ENCODE results near the gene CAMK1D.

Gene CAMK1D

GRCh38 chr10:12377658-12378290, 28.4 kb downstream of the CAMK1D start:
- no peaks in the 10 kb centered on the region for H3K9me3 Mint-ChIP-seq (ENCODE audit: low read depth)
- H3K36me3 Mint-ChIP-seq = peaks cover 3% of the 10 kb centered on the region
- H3K27ac Mint-ChIP-seq = no peak overlapping the region
- H3K4me1 Mint-ChIP-seq (ENCODE audit: low read depth) = peaks cover 14% of the 10 kb centered on the region
- no peak overlapping the region for H3K4me3 Mint-ChIP-seq
- no peaks in the 10 kb centered on the region for H3K27me3 Mint-ChIP-seq

GRCh38 chr10:12380999-12381398, 31.7 kb downstream of the CAMK1D start:
- Mint-ChIP-seq H3K4me3 (no peak overlapping the region), H3K27me3 (no peaks in the 10 kb centered on the region), H3K27ac (no peak overlapping the region), H3K9me3 (ENCODE audit: low read depth) (no peaks in the 10 kb centered on the region), H3K36me3 (peaks cover 12% of the 10 kb centered on the region), H3K4me1 (ENCODE audit: low read depth) (peaks cover 16% of the 10 kb centered on the region)

GRCh38 chr10:12381536-12382156, 32.3 kb downstream of the CAMK1D start:
- no peaks in the 10 kb centered on the region for H3K27me3 Mint-ChIP-seq
- peak overlapping the region; percentile 72 for H3K27ac Mint-ChIP-seq
- no peaks in the 10 kb centered on the region for H3K9me3 Mint-ChIP-seq (ENCODE audit: low read depth)
- peaks cover 16% of the 10 kb centered on the region for H3K4me1 Mint-ChIP-seq (ENCODE audit: low read depth)
- peaks cover 12% of the 10 kb centered on the region for H3K36me3 Mint-ChIP-seq
- H3K4me3 Mint-ChIP-seq = no peak overlapping the region

- Mint-ChIP-seq H3K9me3 (ENCODE audit: low read depth) (no peaks in the 10 kb centered on the region), H3K27ac (no peak overlapping the region), H3K36me3 (peaks cover 12% of the 10 kb centered on the region), H3K4me3 (no peak overlapping the region), H3K27me3 (no peaks in the 10 kb centered on the region), H3K4me1 (ENCODE audit: low read depth) (peaks cover 13% of the 10 kb centered on the region)
Measured at GRCh38 chr10:12382157-12382548, 32.8 kb downstream of the CAMK1D start.

- Mint-ChIP-seq H3K4me3 (no peak overlapping the region), H3K9me3 (ENCODE audit: low read depth) (no peaks in the 10 kb centered on the region), H3K27ac (peak overlapping the region; percentile 23), H3K27me3 (no peaks in the 10 kb centered on the region), H3K4me1 (ENCODE audit: low read depth) (peaks cover 17% of the 10 kb centered on the region), H3K36me3 (peaks cover 11% of the 10 kb centered on the region)
Measured at GRCh38 chr10:12382956-12383531, 33.7 kb downstream of the CAMK1D start.

- Mint-ChIP-seq H3K36me3 (peaks cover 11% of the 10 kb centered on the region), H3K27ac (no peak overlapping the region), H3K9me3 (ENCODE audit: low read depth) (no peaks in the 10 kb centered on the region), H3K27me3 (no peaks in the 10 kb centered on the region), H3K4me3 (no peak overlapping the region), H3K4me1 (ENCODE audit: low read depth) (peaks cover 29% of the 10 kb centered on the region)
Measured at GRCh38 chr10:12384906-12385305, 35.6 kb downstream of the CAMK1D start.

- H3K4me3 Mint-ChIP-seq = no peak overlapping the region
- peaks cover 9% of the 10 kb centered on the region for H3K36me3 Mint-ChIP-seq
- H3K4me1 Mint-ChIP-seq (ENCODE audit: low read depth) = peaks cover 26% of the 10 kb centered on the region
- H3K9me3 Mint-ChIP-seq (ENCODE audit: low read depth) = no peaks in the 10 kb centered on the region
- H3K27me3 Mint-ChIP-seq = no peaks in the 10 kb centered on the region
- H3K27ac Mint-ChIP-seq = no peak overlapping the region
Measured at GRCh38 chr10:12387561-12388210, 38.3 kb downstream of the CAMK1D start.

GRCh38 chr10:12388671-12389070, 39.3 kb downstream of the CAMK1D start:
- no peak overlapping the region for H3K4me3 Mint-ChIP-seq
- H3K36me3 Mint-ChIP-seq = peaks cover 7% of the 10 kb centered on the region
- peak overlapping the region; percentile 19 for H3K27ac Mint-ChIP-seq
- H3K9me3 Mint-ChIP-seq (ENCODE audit: low read depth) = no peaks in the 10 kb centered on the region
- peaks cover 26% of the 10 kb centered on the region for H3K4me1 Mint-ChIP-seq (ENCODE audit: low read depth)
- no peaks in the 10 kb centered on the region for H3K27me3 Mint-ChIP-seq

- H3K4me1 Mint-ChIP-seq (ENCODE audit: low read depth) = peaks cover 28% of the 10 kb centered on the region
- peaks cover 6% of the 10 kb centered on the region for H3K36me3 Mint-ChIP-seq
- H3K4me3 Mint-ChIP-seq = no peak overlapping the region
- H3K27ac Mint-ChIP-seq = no peak overlapping the region
- no peaks in the 10 kb centered on the region for H3K9me3 Mint-ChIP-seq (ENCODE audit: low read depth)
- no peaks in the 10 kb centered on the region for H3K27me3 Mint-ChIP-seq
Measured at GRCh38 chr10:12389154-12389734, 39.9 kb downstream of the CAMK1D start.

- no peaks in the 10 kb centered on the region for H3K36me3 Mint-ChIP-seq
- peaks cover 28% of the 10 kb centered on the region for H3K4me1 Mint-ChIP-seq (ENCODE audit: low read depth)
- H3K9me3 Mint-ChIP-seq (ENCODE audit: low read depth) = no peaks in the 10 kb centered on the region
- no peaks in the 10 kb centered on the region for H3K27me3 Mint-ChIP-seq
- no peak overlapping the region for H3K27ac Mint-ChIP-seq
- H3K4me3 Mint-ChIP-seq = no peak overlapping the region
Measured at GRCh38 chr10:12390733-12391132, 41.4 kb downstream of the CAMK1D start.

GRCh38 chr10:12391206-12391605, 41.9 kb downstream of the CAMK1D start:
- H3K36me3 Mint-ChIP-seq = no peaks in the 10 kb centered on the region
- H3K4me3 Mint-ChIP-seq = no peak overlapping the region
- H3K4me1 Mint-ChIP-seq (ENCODE audit: low read depth) = peaks cover 28% of the 10 kb centered on the region
- no peak overlapping the region for H3K27ac Mint-ChIP-seq
- H3K27me3 Mint-ChIP-seq = no peaks in the 10 kb centered on the region
- H3K9me3 Mint-ChIP-seq (ENCODE audit: low read depth) = no peaks in the 10 kb centered on the region

GRCh38 chr10:12393831-12394230, 44.5 kb downstream of the CAMK1D start:
- Mint-ChIP-seq H3K27me3 (no peaks in the 10 kb centered on the region), H3K36me3 (no peaks in the 10 kb centered on the region), H3K4me3 (no peak overlapping the region), H3K4me1 (ENCODE audit: low read depth) (peaks cover 17% of the 10 kb centered on the region), H3K9me3 (ENCODE audit: low read depth) (no peaks in the 10 kb centered on the region), H3K27ac (no peak overlapping the region)

GRCh38 chr10:12394241-12395033, 45.1 kb downstream of the CAMK1D start:
- no peaks in the 10 kb centered on the region for H3K36me3 Mint-ChIP-seq
- peaks cover 16% of the 10 kb centered on the region for H3K4me1 Mint-ChIP-seq (ENCODE audit: low read depth)
- H3K9me3 Mint-ChIP-seq (ENCODE audit: low read depth) = no peaks in the 10 kb centered on the region
- no peaks in the 10 kb centered on the region for H3K27me3 Mint-ChIP-seq
- H3K4me3 Mint-ChIP-seq = no peak overlapping the region
- H3K27ac Mint-ChIP-seq = no peak overlapping the region

GRCh38 chr10:12396093-12396492, 46.7 kb downstream of the CAMK1D start:
- no peaks in the 10 kb centered on the region for H3K27me3 Mint-ChIP-seq
- H3K4me1 Mint-ChIP-seq (ENCODE audit: low read depth) = peaks cover 8% of the 10 kb centered on the region
- no peak overlapping the region for H3K4me3 Mint-ChIP-seq
- no peaks in the 10 kb centered on the region for H3K36me3 Mint-ChIP-seq
- H3K9me3 Mint-ChIP-seq (ENCODE audit: low read depth) = no peaks in the 10 kb centered on the region
- no peak overlapping the region for H3K27ac Mint-ChIP-seq

Measured in activated naive CD8-positive, alpha-beta T cell (primary cell).